ENCODE measurements around the gene GLYR1. TPM values are rescaled to one million over a fixed set of nuclear protein-coding genes. Genes with fewer than 3 reads are reported as not detected.

GLYR1 gene
- polyA plus RNA-seq, 1 donor from 2014 or later = 78.6 TPM

- no peak overlapping the region for H3K4me2 ChIP-seq (ENCODE audit: low read length)
- H4K20me1 ChIP-seq (ENCODE audit: insufficient read depth) = no peaks in the 10 kb centered on the region
- H3K27ac ChIP-seq (ENCODE audit: low read length) = no peak overlapping the region
- no peak overlapping the region for H2AFZ ChIP-seq (ENCODE audit: low read depth, low read length)
- H3K9me3 ChIP-seq (ENCODE audit: low read length) = no peaks in the 10 kb centered on the region
- no peak overlapping the region for H3K4me3 ChIP-seq (ENCODE audit: low read length)
- no peak overlapping the region for H3K9ac ChIP-seq (ENCODE audit: low read length)
- H3K9me2 ChIP-seq (ENCODE audit: insufficient read depth, low read length) = no peaks in the 10 kb centered on the region
- no peak for TF ChIP-seq RAD21 (conservative IDR thresholded peaks at IDR 0.05)
- TF ChIP-seq EZH2 (IDR thresholded peaks at IDR 0.05; ENCODE audit: borderline replicate concordance, insufficient read depth, low read length, poor library complexity, severe bottlenecking) = no peak
- TF ChIP-seq MXI1 (conservative IDR thresholded peaks at IDR 0.05; ENCODE audit: poor library complexity, severe bottlenecking) = no peak
- TF ChIP-seq SMC3 (conservative IDR thresholded peaks at IDR 0.05; ENCODE audit: poor library complexity) = no peak
- TF ChIP-seq EP300 (conservative IDR thresholded peaks at IDR 0.05; ENCODE audit: poor library complexity, severe bottlenecking) = no peak
- TF ChIP-seq REST (IDR thresholded peaks at IDR 0.05; ENCODE audit: borderline replicate concordance) = no peak
- no peak for TF ChIP-seq POLR2AphosphoS5 (IDR thresholded peaks at IDR 0.05)
- TF ChIP-seq CTCF (IDR thresholded peaks at IDR 0.05; ENCODE audit: poor library complexity, severe bottlenecking) = no peak
- no peak for TF ChIP-seq TAF1 (IDR thresholded peaks at IDR 0.05; ENCODE audit: low read depth)
- H3K27me3 ChIP-seq (ENCODE audit: insufficient read depth, low read depth, low read length) = no peaks in the 10 kb centered on the region
- no peaks in the 10 kb centered on the region for H3F3A ChIP-seq (ENCODE audit: insufficient read depth, low read length, poor library complexity, severe bottlenecking)
- no peaks in the 10 kb centered on the region for H3K36me3 ChIP-seq (ENCODE audit: insufficient read depth, low read length)
- H3K79me2 ChIP-seq (replicated peaks; ENCODE audit: insufficient read depth, low read length) = no peaks in the 10 kb centered on the region
Measured at GRCh38 chr16:4797805-4798252, 49.3 kb downstream of the GLYR1 start.

- H3K9ac ChIP-seq (ENCODE audit: low read length) = no peak overlapping the region
- H3K79me2 ChIP-seq (replicated peaks; ENCODE audit: insufficient read depth, low read length) = no peaks in the 10 kb centered on the region
- no peaks in the 10 kb centered on the region for H4K20me1 ChIP-seq (ENCODE audit: insufficient read depth)
- no peak overlapping the region for H3K27ac ChIP-seq (ENCODE audit: low read length)
- H3K9me3 ChIP-seq (ENCODE audit: low read length) = no peaks in the 10 kb centered on the region
- no peaks in the 10 kb centered on the region for H3K9me2 ChIP-seq (ENCODE audit: insufficient read depth, low read length)
- H3F3A ChIP-seq (ENCODE audit: insufficient read depth, low read length, poor library complexity, severe bottlenecking) = no peaks in the 10 kb centered on the region
- H3K4me3 ChIP-seq (ENCODE audit: low read length) = no peak overlapping the region
- H2AFZ ChIP-seq (ENCODE audit: low read depth, low read length) = no peak overlapping the region
- no peaks in the 10 kb centered on the region for H3K36me3 ChIP-seq (ENCODE audit: insufficient read depth, low read length)
- H3K4me2 ChIP-seq (ENCODE audit: low read length) = no peak overlapping the region
- TF ChIP-seq EZH2 (IDR thresholded peaks at IDR 0.05; ENCODE audit: borderline replicate concordance, insufficient read depth, low read length, poor library complexity, severe bottlenecking) = no peak
- TF ChIP-seq SMC3 (conservative IDR thresholded peaks at IDR 0.05; ENCODE audit: poor library complexity) = no peak
- no peak for TF ChIP-seq RAD21 (conservative IDR thresholded peaks at IDR 0.05)
- TF ChIP-seq REST (IDR thresholded peaks at IDR 0.05; ENCODE audit: borderline replicate concordance) = no peak
- no peaks in the 10 kb centered on the region for H3K27me3 ChIP-seq (ENCODE audit: insufficient read depth, low read depth, low read length)
Measured at GRCh38 chr16:4796982-4797804, 49.9 kb downstream of the GLYR1 start.

Data from neural cell (in vitro differentiated cells).